Renal pelvis (tissue), 4 donors: ENCODE results near the gene EED. TPM values are rescaled to one million over a fixed set of nuclear protein-coding genes. Genes with fewer than 3 reads are reported as not detected.
"Not testable (repeated sequence)": the region's sequence is repeated elsewhere in the genome, so short reads cannot be mapped to it uniquely, and the experiment has no call there.

Experiments used
- DNase-seq: peaks from one replicate; pipeline ENCODE4 v3.0.0-alpha.2; 2013
- polyA plus RNA-seq, 3 donors: library from polyadenylated mRNA; unstranded; fragments of 120-200 nt; gene quantifications; one replicate each; pipeline ENCODE4 v1.2.1, GENCODE V29; 2013; ENCODE audit not compliant: insufficient read length in 3 of 3

EED gene
- polyA plus RNA-seq, 3 donors: 37.3 to 43.5 (median 40.0) TPM

GRCh38 chr11:86212019-86212611, 32.4 kb upstream of the EED start:
- no peak for DNase-seq

GRCh38 chr11:86214710-86215109, 29.8 kb upstream of the EED start:
- DNase-seq: no peak

DNA sequence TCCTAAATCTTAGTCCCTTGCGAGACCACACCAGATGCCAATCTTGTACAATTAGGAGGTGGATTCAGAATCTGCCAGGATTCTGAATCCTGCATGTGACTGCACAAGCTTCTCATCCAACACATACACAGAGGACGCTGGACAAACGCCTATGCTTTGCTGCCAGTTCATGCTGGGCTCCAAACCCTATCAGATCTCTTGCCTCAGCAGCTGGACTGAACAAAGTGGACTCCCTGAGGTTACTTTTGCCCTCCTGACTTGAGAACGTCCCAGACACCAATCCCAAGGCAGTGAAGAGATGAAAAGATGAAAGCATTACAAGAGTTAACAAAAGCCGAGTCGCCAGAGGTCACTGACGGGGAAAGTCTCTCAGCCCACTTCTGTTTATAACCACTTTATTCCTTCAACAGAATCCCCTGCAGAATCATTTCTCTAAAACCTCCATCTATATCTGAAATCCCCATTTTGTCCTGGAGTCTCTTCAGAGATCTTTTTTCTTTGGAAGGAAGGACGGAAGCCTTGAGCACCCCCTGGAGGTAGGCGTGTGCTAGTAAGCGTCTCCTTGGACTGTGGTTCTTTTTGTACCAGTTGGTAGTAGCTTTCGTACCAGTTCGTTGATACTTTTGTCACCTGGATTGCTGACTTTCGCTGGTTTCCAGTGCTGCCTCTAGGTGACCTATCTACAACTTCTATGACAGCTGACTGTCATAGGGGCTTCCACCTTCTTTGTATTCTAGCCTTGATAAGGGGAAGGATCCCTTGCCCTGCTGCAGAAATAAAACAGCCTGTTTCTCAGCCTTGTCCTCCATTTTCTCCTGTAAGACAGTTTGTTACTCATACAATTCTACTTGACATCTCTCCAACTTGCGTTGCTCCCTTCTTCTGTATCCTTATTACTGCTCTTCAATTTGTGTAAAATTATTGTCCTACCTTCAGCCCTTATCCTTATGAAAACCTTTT, 26.1 kb upstream of the EED start:
- DNase-seq: peak; percentile 81

GRCh38 chr11:86219311-86220193, 25.0 kb upstream of the EED start:
- no peak for DNase-seq

DNA sequence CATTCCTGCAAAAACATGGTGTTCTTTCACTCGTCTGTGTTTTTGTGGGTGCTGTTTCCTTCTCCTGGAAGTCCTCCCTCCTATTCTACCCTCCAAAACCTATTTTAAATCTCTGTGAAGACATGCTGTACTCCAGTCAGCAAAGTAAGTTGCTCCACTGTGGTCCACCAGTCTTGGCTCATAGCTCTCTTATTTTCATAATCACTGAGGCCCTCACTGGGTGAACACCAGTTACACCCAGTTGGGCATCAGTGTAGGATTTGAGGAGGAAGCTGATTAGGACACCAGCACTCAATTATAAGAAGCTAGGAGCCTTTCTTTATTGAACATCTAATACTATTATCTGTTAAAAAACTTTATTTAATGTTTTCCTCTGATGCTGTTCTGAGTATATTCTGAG, 23.9 kb upstream of the EED start:
- no peak for DNase-seq

- DNase-seq: no peak
Measured at GRCh38 chr11:86222081-86222480, 22.5 kb upstream of the EED start.

- DNase-seq: not testable (repeated sequence)
Measured at GRCh38 chr11:86224575-86224974, 20.0 kb upstream of the EED start.

- DNase-seq: not testable (repeated sequence)
Measured at GRCh38 chr11:86225344-86225743, 19.2 kb upstream of the EED start.

GRCh38 chr11:86228269-86229038, 16.1 kb upstream of the EED start:
- DNase-seq: no peak

- not testable (repeated sequence) for DNase-seq
Measured at GRCh38 chr11:86229039-86229330, 15.6 kb upstream of the EED start.

DNA sequence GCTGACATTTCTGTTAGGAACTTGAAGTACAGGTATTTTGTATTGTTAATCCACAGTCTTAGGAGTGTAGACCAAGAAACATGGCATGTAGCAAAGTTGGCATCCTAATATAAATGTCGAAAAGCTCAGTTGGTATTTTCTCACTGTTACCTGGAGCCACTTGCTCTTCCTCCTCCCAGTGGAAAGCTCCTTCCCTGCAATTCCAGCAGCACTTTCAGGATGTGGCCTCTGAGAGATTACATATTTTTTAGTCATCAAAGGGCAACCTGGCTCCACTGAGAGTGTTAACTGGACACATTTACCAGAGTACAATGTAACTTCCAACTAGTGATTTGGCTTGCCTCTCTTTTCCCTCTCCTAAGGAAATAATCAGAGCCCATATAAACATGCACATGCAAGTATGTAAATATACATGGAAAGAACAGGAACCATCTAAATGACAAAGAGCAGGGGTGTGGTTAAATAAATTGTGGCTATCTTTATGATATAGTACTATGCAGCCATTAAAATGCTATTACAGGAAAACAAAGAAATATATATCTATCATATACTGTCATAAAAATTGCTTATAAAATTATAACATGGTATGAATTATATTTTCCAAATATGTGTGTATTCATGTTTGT, 14.3 kb upstream of the EED start:
- no peak for DNase-seq

- DNase-seq: no peak
Measured at GRCh38 chr11:86230921-86231434, 13.6 kb upstream of the EED start.

DNA sequence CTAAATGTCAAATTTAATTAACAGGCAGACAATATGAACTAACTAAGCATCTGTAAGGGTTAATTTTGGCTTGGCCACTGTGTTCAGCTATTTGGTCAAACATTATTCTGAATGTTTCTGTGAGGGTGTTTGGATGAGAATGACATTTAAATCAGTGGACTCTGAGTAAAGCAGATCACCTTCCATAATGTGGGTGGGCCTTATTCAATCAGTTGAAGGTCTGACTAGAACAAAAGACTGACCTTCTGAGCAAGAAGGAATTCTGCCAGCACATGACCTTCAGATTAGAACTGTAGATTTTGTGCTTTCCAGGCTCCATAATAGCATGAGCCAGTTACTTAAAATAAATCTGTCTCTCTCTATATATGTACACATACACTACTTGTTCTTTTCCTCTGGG, 12.0 kb upstream of the EED start:
- no peak for DNase-seq

GRCh38 chr11:86234831-86235461, 9.6 kb upstream of the EED start:
- no peak for DNase-seq

DNA sequence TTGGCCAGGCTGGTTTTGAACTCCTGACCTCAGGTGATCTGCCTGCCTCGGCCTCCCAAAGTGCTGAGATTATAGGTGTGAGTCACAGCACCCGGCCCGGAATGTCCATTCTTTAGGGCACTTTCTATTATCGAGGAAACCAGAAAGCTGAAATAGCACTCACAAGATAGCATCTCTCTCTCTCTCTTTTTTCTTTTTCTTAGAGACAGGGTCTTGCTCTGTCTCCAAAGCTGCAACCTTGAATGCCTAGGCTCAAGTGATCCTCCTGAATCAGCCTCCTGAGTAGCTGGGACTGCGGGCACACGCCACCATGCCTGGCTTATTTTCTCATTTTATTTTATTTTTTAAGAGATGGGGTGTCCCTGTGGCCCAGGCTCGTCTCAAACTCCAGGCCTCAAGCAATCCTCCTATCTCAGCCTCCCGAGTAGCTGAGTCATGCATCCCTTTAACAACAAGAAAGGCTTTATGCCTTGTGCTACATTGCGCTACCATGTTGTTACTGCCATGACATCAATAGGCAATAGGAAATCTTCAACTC, 7.2 kb upstream of the EED start:
- DNase-seq: no peak

DNA sequence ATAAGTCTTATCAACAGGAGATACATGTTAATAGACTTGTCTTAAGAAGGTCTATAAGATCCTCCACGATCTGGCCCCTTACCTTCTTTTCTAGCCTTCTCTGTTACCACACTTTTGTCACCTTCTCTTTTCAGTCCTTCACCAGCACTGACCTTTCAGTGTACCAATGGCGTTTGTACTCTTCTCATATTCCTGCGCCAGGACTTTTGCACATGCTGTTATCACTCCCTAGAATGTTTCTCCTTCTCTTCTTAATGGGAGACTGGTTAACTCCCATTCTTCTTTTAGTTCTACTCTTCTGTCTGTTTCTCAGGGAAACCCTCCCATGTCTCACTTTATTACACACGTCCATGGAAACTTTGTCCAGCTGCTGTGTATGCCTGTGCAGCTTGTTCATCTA, 4.4 kb upstream of the EED start:
- DNase-seq: no peak

- DNase-seq: no peak
Measured at GRCh38 chr11:86241956-86242535, 2.5 kb upstream of the EED start.

- DNase-seq: no peak
Measured at GRCh38 chr11:86243396-86243795, 1.2 kb upstream of the EED start.

GRCh38 chr11:86244063-86244521, 461 bp upstream of the EED start:
- DNase-seq: peak; percentile 92
